IMR-90 (cell line): ENCODE data around the gene KIF20B. TPM values are rescaled to one million over a fixed set of nuclear protein-coding genes. Genes with fewer than 3 reads are reported as not detected.

Source experiments
- ATAC-seq: fragments of 200-7000 bp; cut with Tn5 transposase; 2 replicates; pipeline ENCODE4 v1.9.1; 2020; ENCODE audit warnings: low read depth, mild to moderate bottlenecking, moderate library complexity
- BruUV-seq: library from RNA; stranded (reverse); fragments of 400-500 nt; replicated peaks from 2 replicates; lab custom pipeline; 2021; lab: Mats Ljungman, UMichigan
- CTCF ChIA-PET: fragments of 300-600 bp; formaldehyde crosslinking; extraction: SDS; loops from one replicate; lab custom pipeline; 2021; ENCODE audit warnings: antibody characterized with exemption; lab: Yijun Ruan, JAX
- POLR2A ChIA-PET: fragments of 300-600 bp; sonication (Branson Sonifier 250); formaldehyde crosslinking; loops from one replicate; lab custom pipeline; 2022; ENCODE audit warnings: antibody characterized with exemption; ENCODE audit not compliant: unreplicated experiment; lab: Charles Lee
- DNase-seq: peaks from one replicate; pipeline ENCODE4 v3.0.0; 2013
- H2AFZ ChIP-seq: replicated peaks from 2 replicates; pipeline ENCODE3; 2013; ENCODE audit warnings: low read length, mild to moderate bottlenecking; ENCODE audit not compliant: poor library complexity
- H2AK5ac ChIP-seq: 2 replicates; pipeline ENCODE4 v1.6.1; 2013; ENCODE audit warnings: low read depth, low read length, inconsistent platforms
- H2AK9ac ChIP-seq: replicated peaks from 2 replicates; pipeline ENCODE3; 2013; ENCODE audit warnings: mild to moderate bottlenecking, low read depth, low read length, moderate library complexity; ENCODE audit not compliant: poor library complexity
- H2BK120ac ChIP-seq: 2 replicates; pipeline ENCODE4 v1.6.1; 2013; ENCODE audit warnings: low read depth, low read length, inconsistent platforms
- H2BK15ac ChIP-seq: 3 replicates; pipeline ENCODE4 v1.6.1; 2013; ENCODE audit warnings: low read depth, low read length, inconsistent platforms
- H2BK20ac ChIP-seq: 2 replicates; pipeline ENCODE4 v1.6.1; 2013; ENCODE audit warnings: low read depth, mild to moderate bottlenecking, inconsistent platforms, low read length, moderate library complexity
- H2BK5ac ChIP-seq: 2 replicates; pipeline ENCODE4 v1.6.1; 2013; ENCODE audit warnings: mild to moderate bottlenecking, low read depth, low read length, inconsistent platforms; ENCODE audit not compliant: poor library complexity, severe bottlenecking
- H3K14ac ChIP-seq: replicated peaks from 2 replicates; pipeline ENCODE4 v1.6.1; 2013; ENCODE audit warnings: low read depth, low read length, inconsistent platforms
- H3K18ac ChIP-seq: 2 replicates; pipeline ENCODE4 v1.6.1; 2013; ENCODE audit warnings: low read depth, low read length, control low read depth
- H3K23ac ChIP-seq: 2 replicates; pipeline ENCODE4 v1.6.1; 2013; ENCODE audit warnings: low read depth, low read length, inconsistent platforms
- H3K27ac ChIP-seq: 2 replicates; pipeline ENCODE4 v1.5.1; 2013; ENCODE audit warnings: mild to moderate bottlenecking, control low read depth, low read length; ENCODE audit not compliant: insufficient read depth
- H3K27me3 ChIP-seq: 2 replicates; pipeline ENCODE4 v1.6.1; 2013; ENCODE audit warnings: low read length; ENCODE audit not compliant: control insufficient read depth, insufficient read depth
- H3K36me3 ChIP-seq: 2 replicates; pipeline ENCODE4 v1.6.1; 2013; ENCODE audit warnings: low read length, mixed read lengths; ENCODE audit not compliant: control insufficient read depth, insufficient read depth
- H3K4ac ChIP-seq: 2 replicates; pipeline ENCODE4 v1.6.1; 2013; ENCODE audit warnings: low read depth, low read length, inconsistent platforms
- H3K4me1 ChIP-seq: 2 replicates; pipeline ENCODE4 v1.6.1; 2013; ENCODE audit warnings: low read length, mixed read lengths; ENCODE audit not compliant: control insufficient read depth, insufficient read depth
- H3K4me2 ChIP-seq: 2 replicates; pipeline ENCODE4 v1.6.1; 2013; ENCODE audit warnings: low read depth, mild to moderate bottlenecking, control low read depth, low read length, moderate library complexity
- H3K4me3 ChIP-seq: 2 replicates; pipeline ENCODE4 v1.5.1; 2013; ENCODE audit warnings: low read depth, mild to moderate bottlenecking, control low read depth, low read length, moderate library complexity; ENCODE audit not compliant: insufficient read depth
- H3K56ac ChIP-seq: 2 replicates; pipeline ENCODE4 v1.6.1; 2013; ENCODE audit warnings: low read length, inconsistent platforms; ENCODE audit not compliant: insufficient read depth; ENCODE audit errors: extremely low read depth
- H3K79me1 ChIP-seq, 2 experiments: 2 replicates each; pipeline ENCODE4 v1.6.1; 2013; ENCODE audit warnings: low read length in 2 of 2, inconsistent platforms in 1 of 2, low read depth in 1 of 2
- H3K9ac ChIP-seq: 2 replicates; pipeline ENCODE4 v1.6.1; 2013; ENCODE audit warnings: low read depth, low read length, control low read depth
- H3K9me1 ChIP-seq: 2 replicates; pipeline ENCODE4 v1.6.1; 2013; ENCODE audit warnings: low read length, inconsistent platforms; ENCODE audit not compliant: insufficient read depth
- H3K9me3 ChIP-seq: 2 replicates; pipeline ENCODE4 v1.6.1; 2013; ENCODE audit warnings: low read length; ENCODE audit not compliant: control insufficient read depth, insufficient read depth
- H4K20me1 ChIP-seq: 2 replicates; pipeline ENCODE4 v1.6.1; 2013; ENCODE audit warnings: low read length, inconsistent platforms; ENCODE audit not compliant: insufficient read depth
- H4K5ac ChIP-seq: 2 replicates; pipeline ENCODE4 v1.6.1; 2013; ENCODE audit warnings: mild to moderate bottlenecking, low read depth, low read length, control low read depth
- H4K8ac ChIP-seq, 2 experiments: 2 replicates each; pipeline ENCODE4 v1.6.1; 2013; ENCODE audit warnings: low read depth in 2 of 2, low read length in 2 of 2, control low read depth in 1 of 2, inconsistent platforms in 1 of 2
- H4K91ac ChIP-seq: 2 replicates; pipeline ENCODE4 v1.6.1; 2013; ENCODE audit warnings: low read depth, low read length, inconsistent platforms; ENCODE audit not compliant: insufficient read depth
- BHLHE40 ChIP-seq: fragments of 150-350 bp; IDR thresholded peaks from 2 replicates; pipeline ENCODE4 v1.6.1; 2016; ENCODE audit warnings: mild to moderate bottlenecking, low read depth, low read length
- CEBPB ChIP-seq: IDR thresholded peaks from 2 replicates; pipeline ENCODE4 v1.6.1; 2012; ENCODE audit warnings: low read depth, low read length, improper control_type of control experiment
- CHD1 ChIP-seq: IDR thresholded peaks from 2 replicates; pipeline ENCODE4 v1.6.1; 2012; ENCODE audit warnings: low read depth, low read length, improper control_type of control experiment
- CTCF ChIP-seq: conservative IDR thresholded peaks from 2 replicates; pipeline ENCODE4 v1.5.1; 2012; ENCODE audit warnings: mild to moderate bottlenecking, low read depth, low read length, improper control_type of control experiment
- ELK1 ChIP-seq: fragments of 150-350 bp; IDR thresholded peaks from 2 replicates; pipeline ENCODE4 v1.6.1; 2016; ENCODE audit warnings: low read depth, mild to moderate bottlenecking, low read length, moderate library complexity, borderline replicate concordance
- FOS ChIP-seq: fragments of 150-350 bp; IDR thresholded peaks from 2 replicates; pipeline ENCODE4 v1.6.1; 2016; ENCODE audit warnings: low read depth, low read length
- MAFK ChIP-seq: IDR thresholded peaks from 2 replicates; pipeline ENCODE4 v1.6.1; 2012; ENCODE audit warnings: low read depth, low read length, improper control_type of control experiment
- MAZ ChIP-seq: IDR thresholded peaks from 2 replicates; pipeline ENCODE4 v1.6.1; 2012; ENCODE audit warnings: low read depth, mild to moderate bottlenecking, low read length, improper control_type of control experiment, moderate library complexity, borderline replicate concordance
- MXI1 ChIP-seq: IDR thresholded peaks from 2 replicates; pipeline ENCODE4 v1.6.1; 2012; ENCODE audit warnings: low read depth, mild to moderate bottlenecking, low read length, moderate library complexity, borderline replicate concordance
- NFE2L2 ChIP-seq: fragments of 150-350 bp; IDR thresholded peaks from 2 replicates; pipeline ENCODE4 v1.6.1; 2016; ENCODE audit warnings: low read depth, mild to moderate bottlenecking, low read length
- POLR2A ChIP-seq: IDR thresholded peaks from 2 replicates; pipeline ENCODE4 v1.6.1; 2012; ENCODE audit warnings: mild to moderate bottlenecking, low read depth, low read length
- RAD21 ChIP-seq: IDR thresholded peaks from 2 replicates; pipeline ENCODE4 v1.6.1; 2012; ENCODE audit warnings: low read length, improper control_type of control experiment
- RCOR1 ChIP-seq: IDR thresholded peaks from 2 replicates; pipeline ENCODE4 v1.6.1; 2012; ENCODE audit warnings: mild to moderate bottlenecking, low read length, improper control_type of control experiment; ENCODE audit not compliant: insufficient replicate concordance
- RFX5 ChIP-seq: IDR thresholded peaks from 2 replicates; pipeline ENCODE4 v1.8.0; 2012; ENCODE audit warnings: low read depth, mild to moderate bottlenecking, low read length, moderate library complexity
- SMC3 ChIP-seq: fragments of 150-350 bp; IDR thresholded peaks from 2 replicates; pipeline ENCODE4 v1.6.1; 2016; ENCODE audit warnings: low read depth, mild to moderate bottlenecking, antibody characterized with exemption, low read length, moderate library complexity
- USF2 ChIP-seq: fragments of 150-350 bp; IDR thresholded peaks from 2 replicates; pipeline ENCODE4 v1.6.1; 2017; ENCODE audit warnings: mild to moderate bottlenecking, antibody characterized with exemption, low read length, low read depth
- WGBS, 2 experiments: methylation state at CpG; one replicate each; pipeline versions ENCODE4 v1.1.5 to v1.1.7; 2013; ENCODE audit warnings: missing lambda C conversion rate in 2 of 2; ENCODE audit not compliant: insufficient read length in 1 of 2; ENCODE audit errors: extremely low coverage in 2 of 2; 5-methylcytosine and 5-hydroxymethylcytosine counted together
- dilution Hi-C: fragments of 300-500 bp; cut with HindIII; formaldehyde crosslinking; loops from one replicate; pipeline ENCODE4 v1.14.3; 2018; ENCODE audit warnings: low sequenced_read_pairs; ENCODE audit not compliant: unreplicated experiment
- in situ Hi-C: fragments of 300-500 bp; cut with MboI; formaldehyde crosslinking; loops from 3 replicates; pipeline ENCODE4 v1.14.3; 2019; ENCODE audit warnings: low sequenced_read_pairs, inconsistent platforms, mixed read lengths
- intact Hi-C: fragments of 100-400 bp; cut with micrococcal nuclease; formaldehyde crosslinking; loops from 2 replicates; pipeline ENCODE4 v1.10.0; 2022
- polyA plus RNA-seq, 3 experiments: library from polyadenylated mRNA; depleted of rRNA; stranded (reverse); fragments of >200 nt; gene quantifications; 2 replicates each; pipeline ENCODE4 v1.2.3, GENCODE V29; 2012; ENCODE audit warnings: low replicate concordance in 1 of 3
- total RNA-seq: library from RNA; depleted of rRNA; stranded (reverse); fragments of >200 nt; gene quantifications from 2 replicates; pipeline ENCODE4 v1.2.3, GENCODE V29; 2012

KIF20B gene
- total and polyA plus RNA-seq, 2 of the 4 experiments (the other 2 are of a cell fraction): 3.1 to 23.5 TPM

GRCh38 chr10:89814278-89814677 is 112.9 kb downstream of the KIF20B start:
- intact Hi-C loops (no loop called here), dilution Hi-C loops (no loop called here), in situ Hi-C loops (no loop called here)
- no peak overlapping the region for H3K4me3 ChIP-seq
- no peak overlapping the region for H3K27ac ChIP-seq
- no peak overlapping the region for H2AK9ac ChIP-seq
- CTCF ChIA-PET: interaction anchor here (1.5 kb wide), 1 partner anchor 23 kb away, joined by 4 read pairs; no protein-coding TSS in a partner anchor
- no peak overlapping the region for H2BK120ac ChIP-seq
- H3K9ac ChIP-seq: no peak overlapping the region
- no peaks in the 10 kb centered on the region for H4K20me1 ChIP-seq
- H3K23ac ChIP-seq: no peak overlapping the region
- TF ChIP-seq SMC3 (no peak), RFX5 (no peak), POLR2A (no peak), ELK1 (no peak), RAD21 (no peak), FOS (no peak), CHD1 (no peak), BHLHE40 (no peak), CEBPB (no peak), RCOR1 (no peak), USF2 (no peak), MAZ (no peak), MAFK (no peak), CTCF (no peak), MXI1 (no peak), NFE2L2 (no peak)
- no peaks in the 10 kb centered on the region for H3K9me1 ChIP-seq
- no peak overlapping the region for H2BK15ac ChIP-seq
- ATAC-seq: no peak
- no peaks in the 10 kb centered on the region for H3K36me3 ChIP-seq
- no TSS peak for BruUV-seq
- no peaks in the 10 kb centered on the region for H3K4me1 ChIP-seq
- no peak overlapping the region for H3K56ac ChIP-seq
- 60% methylated on average over 1 of the region's 1 CpG; no CpG with 5 or more reads in 1 of the 2 experiments for WGBS, 2 experiments
- H3K18ac ChIP-seq: no peak overlapping the region
- H2AK5ac ChIP-seq: no peak overlapping the region
- no peak overlapping the region for H4K5ac ChIP-seq
- no peak overlapping the region for H3K14ac ChIP-seq
- no peak overlapping the region for H4K8ac ChIP-seq
- no peak overlapping the region for H3K4ac ChIP-seq
- H3K9me3 ChIP-seq: no peaks in the 10 kb centered on the region
- no peak overlapping the region for H4K91ac ChIP-seq
- H3K4me2 ChIP-seq: no peak overlapping the region
- no peak overlapping the region for H2BK20ac ChIP-seq
- POLR2A ChIA-PET: no interaction called here
- no peaks in the 10 kb centered on the region for H3K79me1 ChIP-seq
- no peak for DNase-seq
- peaks cover 14% of the 10 kb centered on the region for H3K27me3 ChIP-seq
- H2AFZ ChIP-seq: no peak overlapping the region
- no peak overlapping the region for H2BK5ac ChIP-seq
